Spinal cord (tissue), 10 donors: ENCODE results near the gene RANBP10. TPM values are rescaled to one million over a fixed set of nuclear protein-coding genes. Genes with fewer than 3 reads are reported as not detected.

ENCODE experiments used
- DNase-seq, 6 donors: peaks; one replicate each; pipeline versions ENCODE4 v3.0.0 to v3.0.0-alpha.2; 2013 to 2015; ENCODE audit warnings: low spot score in 6 of 6, low read depth in 4 of 6
- H3K27ac ChIP-seq: one replicate; pipeline ENCODE4 v1.5.1; 2013; ENCODE audit warnings: low read depth, low read length, control low read depth
- H3K27me3 ChIP-seq: one replicate; pipeline ENCODE4 v1.6.1; 2013; ENCODE audit warnings: low read length; ENCODE audit not compliant: control insufficient read depth, insufficient read depth
- H3K36me3 ChIP-seq: one replicate; pipeline ENCODE4 v1.6.1; 2013; ENCODE audit warnings: low read length; ENCODE audit not compliant: control insufficient read depth, insufficient read depth
- H3K4me1 ChIP-seq: one replicate; pipeline ENCODE4 v1.6.1; 2013; ENCODE audit warnings: low read length; ENCODE audit not compliant: control insufficient read depth, insufficient read depth
- H3K4me3 ChIP-seq: one replicate; pipeline ENCODE4 v1.5.1; 2013; ENCODE audit warnings: low read depth, low read length, control low read depth
- H3K9me3 ChIP-seq: one replicate; pipeline ENCODE4 v1.6.1; 2013; ENCODE audit warnings: low read length; ENCODE audit not compliant: control insufficient read depth, insufficient read depth
- WGBS: methylation state at CpG from one replicate; pipeline ENCODE4 v1.1.5; 2013; ENCODE audit warnings: missing lambda C conversion rate; ENCODE audit not compliant: insufficient coverage; 5-methylcytosine and 5-hydroxymethylcytosine counted together
- polyA plus RNA-seq, 2 donors: library from polyadenylated mRNA; unstranded; fragments of 120-200 nt; gene quantifications; one replicate each; pipeline ENCODE4 v1.2.1, GENCODE V29; 2013; ENCODE audit not compliant: insufficient read length in 2 of 2
- total RNA-seq, 2 donors: library from RNA; depleted of rRNA in 1 of 2; stranded (reverse); fragments of 120-200 nt in 1 of 2; fragments of >200 nt in 1 of 2; gene quantifications; one replicate each; pipeline versions ENCODE4 v1.2.3 to v1.2.4, GENCODE V29; 2013 to 2014
- donor health status: healthy.

Gene RANBP10
- total and polyA plus RNA-seq, 4 donors, result 6.7 to 25.6 (median 12.1) TPM

- no peak for DNase-seq
- peaks cover 73% of the 10 kb centered on the region for H3K36me3 ChIP-seq
- no peaks in the 10 kb centered on the region for H3K27me3 ChIP-seq
- H3K4me1 ChIP-seq, result no peaks in the 10 kb centered on the region
- no peak overlapping the region for H3K4me3 ChIP-seq
- no peaks in the 10 kb centered on the region for H3K9me3 ChIP-seq
- no peak overlapping the region for H3K27ac ChIP-seq
- WGBS, result 86% methylated on average over 3 of the region's 5 CpGs
Observed at GRCh38 chr16:67733734-67734470, 72.5 kb downstream of the RANBP10 start.

GRCh38 chr16:67731753-67732095, 74.6 kb downstream of the RANBP10 start:
- H3K27me3 ChIP-seq, result no peaks in the 10 kb centered on the region
- no peak overlapping the region for H3K4me3 ChIP-seq
- WGBS, result 98% methylated on average over 4 of the region's 4 CpGs
- DNase-seq, result no peak
- no peaks in the 10 kb centered on the region for H3K4me1 ChIP-seq
- no peak overlapping the region for H3K27ac ChIP-seq
- peaks cover 80% of the 10 kb centered on the region for H3K36me3 ChIP-seq
- no peaks in the 10 kb centered on the region for H3K9me3 ChIP-seq

- Histone ChIP-seq H3K4me1 (peaks cover 3% of the 10 kb centered on the region), H3K27ac (no peak overlapping the region), H3K4me3 (no peak overlapping the region), H3K9me3 (no peaks in the 10 kb centered on the region), H3K27me3 (no peaks in the 10 kb centered on the region), H3K36me3 (peaks cover 82% of the 10 kb centered on the region)
- no peak for DNase-seq
- WGBS, result 88% methylated on average over 9 of the region's 9 CpGs
Observed at GRCh38 chr16:67731071-67731752, 75.1 kb downstream of the RANBP10 start.

GRCh38 chr16:67730326-67730725, 76.0 kb downstream of the RANBP10 start:
- Histone ChIP-seq H3K27me3 (no peaks in the 10 kb centered on the region), H3K9me3 (no peaks in the 10 kb centered on the region), H3K36me3 (peaks cover 83% of the 10 kb centered on the region), H3K27ac (no peak overlapping the region), H3K4me1 (peaks cover 4% of the 10 kb centered on the region), H3K4me3 (no peak overlapping the region)
- no peak for DNase-seq
- 93% methylated on average over 5 of the region's 6 CpGs for WGBS

GRCh38 chr16:67729636-67730248, 76.6 kb downstream of the RANBP10 start:
- Histone ChIP-seq H3K9me3 (no peaks in the 10 kb centered on the region), H3K27me3 (no peaks in the 10 kb centered on the region), H3K36me3 (peaks cover 84% of the 10 kb centered on the region), H3K27ac (no peak overlapping the region), H3K4me3 (no peak overlapping the region), H3K4me1 (peaks cover 4% of the 10 kb centered on the region)
- no peak for DNase-seq
- 93% methylated on average over 6 of the region's 14 CpGs for WGBS

GRCh38 chr16:67727521-67728485, 78.6 kb downstream of the RANBP10 start:
- no peaks in the 10 kb centered on the region for H3K27me3 ChIP-seq
- H3K4me1 ChIP-seq, result peaks cover 4% of the 10 kb centered on the region
- DNase-seq, result no peak
- no peak overlapping the region for H3K4me3 ChIP-seq
- 95% methylated on average over 20 of the region's 22 CpGs for WGBS
- no peaks in the 10 kb centered on the region for H3K9me3 ChIP-seq
- H3K27ac ChIP-seq, result no peak overlapping the region
- peaks cover 85% of the 10 kb centered on the region for H3K36me3 ChIP-seq

GRCh38 chr16:67726106-67727034, 80.0 kb downstream of the RANBP10 start:
- no peak overlapping the region for H3K27ac ChIP-seq
- 92% methylated on average over 8 of the region's 8 CpGs for WGBS

GRCh38 chr16:67723911-67724305, 82.5 kb downstream of the RANBP10 start:
- Histone ChIP-seq H3K36me3 (peaks cover 54% of the 10 kb centered on the region), H3K4me1 (peaks cover 9% of the 10 kb centered on the region), H3K27ac (no peak overlapping the region), H3K27me3 (no peaks in the 10 kb centered on the region), H3K9me3 (no peaks in the 10 kb centered on the region), H3K4me3 (no peak overlapping the region)
- DNase-seq, result no peak
- WGBS, result 93% methylated on average over 4 of the region's 5 CpGs

More at GRCh38 chr16:67726106-67727034, 80.0 kb downstream of the RANBP10 start:
- Histone ChIP-seq H3K27me3 (no peaks in the 10 kb centered on the region), H3K4me1 (peaks cover 4% of the 10 kb centered on the region), H3K4me3 (no peak overlapping the region), H3K9me3 (no peaks in the 10 kb centered on the region), H3K36me3 (peaks cover 78% of the 10 kb centered on the region)
- no peak for DNase-seq
